ENCODE results near the gene DNMBP.

The DNMBP gene, protein sequence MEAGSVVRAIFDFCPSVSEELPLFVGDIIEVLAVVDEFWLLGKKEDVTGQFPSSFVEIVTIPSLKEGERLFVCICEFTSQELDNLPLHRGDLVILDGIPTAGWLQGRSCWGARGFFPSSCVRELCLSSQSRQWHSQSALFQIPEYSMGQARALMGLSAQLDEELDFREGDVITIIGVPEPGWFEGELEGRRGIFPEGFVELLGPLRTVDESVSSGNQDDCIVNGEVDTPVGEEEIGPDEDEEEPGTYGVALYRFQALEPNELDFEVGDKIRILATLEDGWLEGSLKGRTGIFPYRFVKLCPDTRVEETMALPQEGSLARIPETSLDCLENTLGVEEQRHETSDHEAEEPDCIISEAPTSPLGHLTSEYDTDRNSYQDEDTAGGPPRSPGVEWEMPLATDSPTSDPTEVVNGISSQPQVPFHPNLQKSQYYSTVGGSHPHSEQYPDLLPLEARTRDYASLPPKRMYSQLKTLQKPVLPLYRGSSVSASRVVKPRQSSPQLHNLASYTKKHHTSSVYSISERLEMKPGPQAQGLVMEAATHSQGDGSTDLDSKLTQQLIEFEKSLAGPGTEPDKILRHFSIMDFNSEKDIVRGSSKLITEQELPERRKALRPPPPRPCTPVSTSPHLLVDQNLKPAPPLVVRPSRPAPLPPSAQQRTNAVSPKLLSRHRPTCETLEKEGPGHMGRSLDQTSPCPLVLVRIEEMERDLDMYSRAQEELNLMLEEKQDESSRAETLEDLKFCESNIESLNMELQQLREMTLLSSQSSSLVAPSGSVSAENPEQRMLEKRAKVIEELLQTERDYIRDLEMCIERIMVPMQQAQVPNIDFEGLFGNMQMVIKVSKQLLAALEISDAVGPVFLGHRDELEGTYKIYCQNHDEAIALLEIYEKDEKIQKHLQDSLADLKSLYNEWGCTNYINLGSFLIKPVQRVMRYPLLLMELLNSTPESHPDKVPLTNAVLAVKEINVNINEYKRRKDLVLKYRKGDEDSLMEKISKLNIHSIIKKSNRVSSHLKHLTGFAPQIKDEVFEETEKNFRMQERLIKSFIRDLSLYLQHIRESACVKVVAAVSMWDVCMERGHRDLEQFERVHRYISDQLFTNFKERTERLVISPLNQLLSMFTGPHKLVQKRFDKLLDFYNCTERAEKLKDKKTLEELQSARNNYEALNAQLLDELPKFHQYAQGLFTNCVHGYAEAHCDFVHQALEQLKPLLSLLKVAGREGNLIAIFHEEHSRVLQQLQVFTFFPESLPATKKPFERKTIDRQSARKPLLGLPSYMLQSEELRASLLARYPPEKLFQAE (N-terminal part only)

DNA sequence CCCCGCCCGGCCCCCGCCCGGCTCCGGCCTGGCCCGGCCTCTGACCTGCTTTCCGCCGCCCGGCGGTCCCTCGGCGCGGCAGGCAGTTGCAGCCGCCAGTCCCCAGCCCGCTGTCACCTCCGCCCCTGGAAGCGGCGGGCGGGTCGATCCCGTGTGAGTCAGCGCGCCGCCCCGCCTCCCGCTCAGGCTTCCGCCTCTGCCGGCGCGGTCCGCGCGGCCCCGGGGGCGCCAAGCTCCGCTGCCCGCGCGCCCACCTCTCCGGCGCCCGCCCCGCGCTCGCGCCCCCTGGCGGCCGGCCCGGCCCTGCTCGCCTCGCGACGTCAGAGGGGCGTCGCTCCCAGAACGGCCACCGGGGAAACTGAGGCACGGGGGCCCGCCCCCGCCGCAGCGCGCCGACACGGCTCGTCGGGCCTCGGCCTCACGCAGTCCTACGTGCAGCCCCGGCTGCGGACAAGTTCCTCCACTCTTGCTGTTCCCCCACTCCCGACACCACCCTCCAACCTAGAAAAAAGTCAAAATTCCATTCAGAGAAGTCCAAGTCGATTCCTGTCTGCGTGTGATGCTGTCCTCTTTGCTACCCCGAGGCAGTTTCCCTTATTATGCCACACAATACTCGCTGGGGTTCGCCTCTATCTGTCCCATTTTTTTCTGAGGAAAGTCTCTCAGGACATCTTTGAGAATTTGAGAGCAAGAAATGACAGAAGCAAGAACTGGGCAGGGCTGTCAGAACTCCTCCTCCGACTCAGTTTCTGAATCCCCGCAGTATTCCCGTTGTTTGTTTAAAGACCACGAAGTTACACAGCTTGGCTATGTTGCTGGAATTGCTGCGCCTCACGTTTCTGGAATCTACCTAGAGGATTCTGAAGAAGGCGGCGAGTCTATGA is at the start of gene DNMBP:
DNMBP (minus strand) TSS at position 155 of the 884 bp plus-strand sequence. CDS start 37,823 bp downstream, outside the sequence.
- Histone ChIP-seq H3K4me2 (ENCODE audit: low read depth, low read length) (peak within 1 kb of the TSS; percentile 98), H3K9me2 (replicated peaks; ENCODE audit: insufficient read depth, low read length) (no peaks in the 10 kb centered on the region), H2AFZ (ENCODE audit: low read length) (peak within 1 kb of the TSS; percentile 95), H3K9me3 (replicated peaks; ENCODE audit: insufficient read depth, low read length) (no peaks in the 10 kb centered on the region), H3F3A (ENCODE audit: insufficient read depth, low read length) (peaks cover 16% of the 10 kb centered on the region), H3K9ac (ENCODE audit: low read length) (peak within 1 kb of the TSS; percentile 65; the same call in 1 of the 2 replicates), H3K4me3 (ENCODE audit: low read length) (peak within 1 kb of the TSS; percentile 92), H3K27me3 (replicated peaks; ENCODE audit: insufficient read depth, low read length) (no peaks in the 10 kb centered on the region), H3K79me2 (ENCODE audit: low read length) (no peaks in the 10 kb centered on the region), H3K4me1 (ENCODE audit: low read length) (peaks cover 17% of the 10 kb centered on the region), H3K27ac (ENCODE audit: low read length) (no peak within 1 kb of the TSS), H3K36me3 (replicated peaks; ENCODE audit: insufficient read depth, low read length) (no peaks in the 10 kb centered on the region), H4K20me1 (ENCODE audit: insufficient read depth, low read length) (no peaks in the 10 kb centered on the region)
- peak; percentile 85 for DNase-seq
- TF ChIP-seq, protein P1, sequence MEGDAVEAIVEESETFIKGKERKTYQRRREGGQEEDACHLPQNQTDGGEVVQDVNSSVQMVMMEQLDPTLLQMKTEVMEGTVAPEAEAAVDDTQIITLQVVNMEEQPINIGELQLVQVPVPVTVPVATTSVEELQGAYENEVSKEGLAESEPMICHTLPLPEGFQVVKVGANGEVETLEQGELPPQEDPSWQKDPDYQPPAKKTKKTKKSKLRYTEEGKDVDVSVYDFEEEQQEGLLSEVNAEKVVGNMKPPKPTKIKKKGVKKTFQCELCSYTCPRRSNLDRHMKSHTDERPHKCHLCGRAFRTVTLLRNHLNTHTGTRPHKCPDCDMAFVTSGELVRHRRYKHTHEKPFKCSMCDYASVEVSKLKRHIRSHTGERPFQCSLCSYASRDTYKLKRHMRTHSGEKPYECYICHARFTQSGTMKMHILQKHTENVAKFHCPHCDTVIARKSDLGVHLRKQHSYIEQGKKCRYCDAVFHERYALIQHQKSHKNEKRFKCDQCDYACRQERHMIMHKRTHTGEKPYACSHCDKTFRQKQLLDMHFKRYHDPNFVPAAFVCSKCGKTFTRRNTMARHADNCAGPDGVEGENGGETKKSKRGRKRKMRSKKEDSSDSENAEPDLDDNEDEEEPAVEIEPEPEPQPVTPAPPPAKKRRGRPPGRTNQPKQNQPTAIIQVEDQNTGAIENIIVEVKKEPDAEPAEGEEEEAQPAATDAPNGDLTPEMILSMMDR (IDR thresholded peaks at IDR 0.05; ENCODE audit: low read length): peak; percentile 37
- no peak for TF ChIP-seq EZH2 (optimal IDR thresholded peaks at IDR 0.05; ENCODE audit: low read depth, low read length)

DNA sequence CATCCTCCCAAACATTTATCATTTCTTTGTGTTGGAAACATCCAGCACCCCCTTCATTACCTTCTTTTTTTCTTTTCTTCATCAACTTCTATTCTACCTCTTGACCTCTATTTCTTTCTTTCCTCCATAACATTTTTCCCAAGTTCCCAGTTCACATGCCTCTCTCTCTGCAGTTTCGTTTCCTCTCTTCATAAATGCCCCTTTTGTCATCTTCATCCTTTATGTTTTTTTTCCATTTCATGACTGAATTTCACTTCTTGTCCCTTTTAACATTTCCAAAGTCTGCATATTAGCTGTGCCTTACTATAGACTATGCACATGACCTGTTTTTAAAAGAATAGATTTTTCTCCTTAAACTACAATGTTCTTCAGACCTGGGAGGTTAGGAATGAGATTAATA is 48.2 kb upstream of the DNMBP start:
- Histone ChIP-seq H3K27me3 (replicated peaks; ENCODE audit: insufficient read depth, low read length) (no peaks in the 10 kb centered on the region), H3K9me2 (replicated peaks; ENCODE audit: insufficient read depth, low read length) (no peaks in the 10 kb centered on the region), H3F3A (ENCODE audit: insufficient read depth, low read length) (no peaks in the 10 kb centered on the region), H4K20me1 (ENCODE audit: insufficient read depth, low read length) (no peaks in the 10 kb centered on the region), H3K36me3 (replicated peaks; ENCODE audit: insufficient read depth, low read length) (no peaks in the 10 kb centered on the region), H3K27ac (ENCODE audit: low read length) (no peak overlapping the region), H3K4me1 (ENCODE audit: low read length) (no peaks in the 10 kb centered on the region), H3K9me3 (replicated peaks; ENCODE audit: insufficient read depth, low read length) (no peaks in the 10 kb centered on the region), H2AFZ (ENCODE audit: low read length) (no peak overlapping the region), H3K4me3 (ENCODE audit: low read length) (no peak overlapping the region), H3K4me2 (ENCODE audit: low read depth, low read length) (no peak overlapping the region), H3K9ac (ENCODE audit: low read length) (no peak overlapping the region), H3K79me2 (ENCODE audit: low read length) (no peaks in the 10 kb centered on the region)
- TF ChIP-seq, protein P1 (IDR thresholded peaks at IDR 0.05; ENCODE audit: low read length): no peak
- TF ChIP-seq EZH2phosphoT487 (IDR thresholded peaks at IDR 0.05; ENCODE audit: low read length) (no peak), EZH2 (optimal IDR thresholded peaks at IDR 0.05; ENCODE audit: low read depth, low read length) (no peak)
- no peak for DNase-seq
